Measurements from ENCODE around the gene NIPAL4. TPM values are rescaled to one million over a fixed set of nuclear protein-coding genes. Genes with fewer than 3 reads are reported as not detected.

Gene NIPAL4
- total RNA-seq, 6 experiments from 2014 or later, result 0.07 TPM; not detected in 5

DNA sequence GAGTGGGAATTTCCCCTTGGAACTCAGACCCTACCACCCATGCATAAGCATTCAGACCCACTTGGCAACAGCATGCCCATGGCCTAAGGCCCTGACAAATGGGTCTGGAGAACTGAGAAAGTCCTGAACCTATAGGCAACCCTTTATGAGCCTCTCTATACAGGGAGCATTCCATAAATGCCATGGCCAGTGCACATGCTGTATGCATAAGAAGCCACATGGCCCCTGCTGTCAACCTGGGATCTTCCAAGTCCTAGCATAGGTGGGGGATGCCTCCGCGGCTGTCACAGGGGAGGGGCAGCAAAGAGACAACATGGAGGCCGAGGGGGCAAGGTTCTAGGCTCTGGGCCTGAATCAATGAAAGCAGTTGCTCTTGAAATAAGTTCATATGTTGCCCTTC lies 8.2 kb upstream of the NIPAL4 start:
- H3K27ac ChIP-seq, result no peak overlapping the region
- no peaks in the 10 kb centered on the region for H3K9me3 ChIP-seq
- H3K4me1 ChIP-seq, result no peaks in the 10 kb centered on the region
- WGBS (ENCODE audit: insufficient coverage, low coverage, low lambda C conversion rate, missing lambda C conversion rate), result no CpG with 5 or more reads among the region's 3 CpGs
- intact Hi-C loops (cut with DNase I), result no loop called here
- H3K36me3 ChIP-seq, result no peaks in the 10 kb centered on the region
- no peak overlapping the region for H3K4me3 ChIP-seq
- ATAC-seq, result no peak
- H3K27me3 ChIP-seq, result no peaks in the 10 kb centered on the region
- TF ChIP-seq POLR2A (IDR thresholded peaks at IDR 0.05) (no peak), CTCF (IDR thresholded peaks at IDR 0.05) (no peak)
- DNase-seq, result no peak

GRCh38 chr5:157454273-157454672 lies 5.7 kb upstream of the NIPAL4 start:
- Histone ChIP-seq H3K9me3 (no peaks in the 10 kb centered on the region), H3K4me3 (no peak overlapping the region), H3K4me1 (no peaks in the 10 kb centered on the region), H3K27ac (no peak overlapping the region), H3K36me3 (no peaks in the 10 kb centered on the region), H3K27me3 (no peaks in the 10 kb centered on the region)
- TF ChIP-seq POLR2A (IDR thresholded peaks at IDR 0.05), result no peak
- no peak for TF ChIP-seq CTCF (IDR thresholded peaks at IDR 0.05)
- ATAC-seq (no peak), DNase-seq (no peak)
- WGBS (ENCODE audit: insufficient coverage, low coverage, low lambda C conversion rate, missing lambda C conversion rate), result 85% methylated on average over 5 of the region's 7 CpGs
- intact Hi-C loops (cut with DNase I), result no loop called here

- H3K27ac ChIP-seq, result no peak overlapping the region
- 64% methylated on average over 3 of the region's 7 CpGs for WGBS (ENCODE audit: insufficient coverage, low coverage, low lambda C conversion rate, missing lambda C conversion rate)
- no peaks in the 10 kb centered on the region for H3K9me3 ChIP-seq
- no peaks in the 10 kb centered on the region for H3K27me3 ChIP-seq
- intact Hi-C loops (cut with DNase I), result no loop called here
- peaks cover 0 to 1% (median 0%) of the 10 kb centered on the region in 4 donors for H3K4me1 ChIP-seq
- no peak for DNase-seq
- ATAC-seq, result no peak
- TF ChIP-seq CTCF (IDR thresholded peaks at IDR 0.05), result no peak
- no peak for TF ChIP-seq POLR2A (IDR thresholded peaks at IDR 0.05)
- no peak overlapping the region for H3K4me3 ChIP-seq
- H3K36me3 ChIP-seq, result no peaks in the 10 kb centered on the region
Observed at GRCh38 chr5:157455057-157455456, 5.0 kb upstream of the NIPAL4 start.

GRCh38 chr5:157456301-157456700 lies 3.7 kb upstream of the NIPAL4 start:
- no peak overlapping the region for H3K4me3 ChIP-seq
- DNase-seq, result no peak
- H3K27me3 ChIP-seq, result no peaks in the 10 kb centered on the region
- no peaks in the 10 kb centered on the region for H3K36me3 ChIP-seq
- no peak for TF ChIP-seq POLR2A (IDR thresholded peaks at IDR 0.05)
- TF ChIP-seq CTCF (IDR thresholded peaks at IDR 0.05), result no peak
- no peak overlapping the region for H3K27ac ChIP-seq
- intact Hi-C loops (cut with DNase I), result no loop called here
- H3K9me3 ChIP-seq, result no peaks in the 10 kb centered on the region
- no peak for ATAC-seq
- peaks cover 0 to 4% (median 0%) of the 10 kb centered on the region in 4 donors for H3K4me1 ChIP-seq
- 60% methylated on average over 3 of the region's 5 CpGs for WGBS (ENCODE audit: insufficient coverage, low coverage, low lambda C conversion rate, missing lambda C conversion rate)

DNA sequence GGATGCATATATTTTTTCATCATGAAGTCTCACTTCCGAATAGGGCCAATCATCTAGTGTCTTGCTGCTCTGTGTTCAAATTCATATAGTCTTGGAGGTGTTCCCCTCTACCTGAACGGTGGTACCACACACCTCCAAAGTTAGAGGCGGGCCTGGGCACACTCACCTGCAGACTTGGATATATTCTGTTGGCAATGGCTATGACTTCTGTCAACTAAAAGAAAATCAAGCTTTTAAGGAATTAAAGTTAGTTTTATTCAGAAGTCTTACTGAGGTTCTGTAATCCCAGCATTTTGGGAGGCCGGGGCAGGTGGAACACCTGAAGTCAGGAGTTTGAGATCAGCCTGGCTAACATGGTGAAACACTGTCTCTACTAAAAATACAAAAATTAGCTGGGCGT lies 2.6 kb upstream of the NIPAL4 start:
- no peaks in the 10 kb centered on the region for H3K27me3 ChIP-seq
- intact Hi-C loops (cut with DNase I), result no loop called here
- H3K27ac ChIP-seq, result no peak overlapping the region
- H3K9me3 ChIP-seq, result no peaks in the 10 kb centered on the region
- 81% methylated on average over 4 of the region's 5 CpGs for WGBS (ENCODE audit: insufficient coverage, low coverage, low lambda C conversion rate, missing lambda C conversion rate)
- H3K36me3 ChIP-seq, result no peaks in the 10 kb centered on the region
- DNase-seq, result no peak
- no peak for ATAC-seq
- no peak overlapping the region for H3K4me3 ChIP-seq
- no peak for TF ChIP-seq POLR2A (IDR thresholded peaks at IDR 0.05)
- TF ChIP-seq CTCF (IDR thresholded peaks at IDR 0.05), result no peak
- peaks cover 0 to 4% (median 0%) of the 10 kb centered on the region in 4 donors for H3K4me1 ChIP-seq

All from right lobe of liver (tissue), 6 donors.